Keratinocyte (primary cell): Measurements from ENCODE around the gene SLC1A5. TPM values are rescaled to one million over a fixed set of nuclear protein-coding genes. Genes with fewer than 3 reads are reported as not detected.

Source experiments
- DNase-seq: peaks from one replicate; pipeline ENCODE4 v3.0.0-alpha.2; 2011; ENCODE audit warnings: low read depth, missing footprints, low spot score
- FAIRE-seq: peaks from 2 replicates; lab custom pipeline; 2011; peaks lifted over from hg19 to GRCh38; lab: Jason Lieb, UNC
- H2AFZ ChIP-seq: 2 replicates; pipeline ENCODE4 v1.6.0; 2012; ENCODE audit warnings: low read length, control low read depth, inconsistent platforms; ENCODE audit not compliant: control insufficient read depth
- H3K27ac ChIP-seq: 2 replicates; pipeline ENCODE4 v1.5.1; 2011; ENCODE audit warnings: low read length; ENCODE audit not compliant: control insufficient read depth, insufficient read depth
- H3K27me3 ChIP-seq: 3 replicates; pipeline ENCODE4 v1.6.0; 2011; ENCODE audit warnings: low read length; ENCODE audit not compliant: control insufficient read depth, insufficient read depth; ENCODE audit errors: extremely low read depth
- H3K36me3 ChIP-seq, 2 experiments: 2 replicates in 1 of 2; 3 replicates in 1 of 2; pipeline ENCODE4 v1.5.1; 2011; ENCODE audit warnings: low read length in 2 of 2, mild to moderate bottlenecking in 1 of 2; ENCODE audit not compliant: control insufficient read depth in 2 of 2, insufficient read depth in 2 of 2; ENCODE audit errors: extremely low read depth in 1 of 2
- H3K4me1 ChIP-seq: 3 replicates; pipeline ENCODE4 v1.5.1; 2011; ENCODE audit warnings: low read length; ENCODE audit not compliant: control insufficient read depth, insufficient read depth; ENCODE audit errors: extremely low read depth
- H3K4me2 ChIP-seq: 3 replicates; pipeline ENCODE4 v1.6.0; 2011; ENCODE audit warnings: low read depth, low read length; ENCODE audit not compliant: control insufficient read depth, insufficient read depth; ENCODE audit errors: extremely low read depth
- H3K4me3 ChIP-seq, 3 experiments: fragments of 200-600 bp in 1 of 3; sonication (generic) in 1 of 3; 2 replicates in 2 of 3; 3 replicates in 1 of 3; pipeline ENCODE4 v1.5.1; 2011 to 2016; ENCODE audit warnings: low read length in 3 of 3, mild to moderate bottlenecking in 3 of 3, control low read depth in 2 of 3, inconsistent platforms in 1 of 3, low read depth in 1 of 3, mixed read lengths in 1 of 3, mixed run types in 1 of 3, moderate library complexity in 1 of 3; ENCODE audit not compliant: control insufficient read depth in 2 of 3, insufficient read depth in 2 of 3; ENCODE audit errors: extremely low read depth in 1 of 3
- H3K79me2 ChIP-seq: 2 replicates; pipeline ENCODE4 v1.6.0; 2012; ENCODE audit warnings: low read length; ENCODE audit not compliant: control insufficient read depth, insufficient read depth
- H3K9ac ChIP-seq: 3 replicates; pipeline ENCODE4 v1.6.0; 2011; ENCODE audit warnings: low read length; ENCODE audit not compliant: control insufficient read depth, insufficient read depth; ENCODE audit errors: extremely low read depth
- H3K9me1 ChIP-seq: 3 replicates; pipeline ENCODE4 v1.6.0; 2011; ENCODE audit warnings: low read length; ENCODE audit not compliant: control insufficient read depth, insufficient read depth; ENCODE audit errors: extremely low read depth
- H3K9me3 ChIP-seq: 2 replicates; pipeline ENCODE4 v1.5.1; 2012; ENCODE audit warnings: low read depth, low read length; ENCODE audit not compliant: control insufficient read depth
- H4K20me1 ChIP-seq: 3 replicates; pipeline ENCODE4 v1.6.0; 2011; ENCODE audit warnings: low read length; ENCODE audit not compliant: control insufficient read depth, insufficient read depth; ENCODE audit errors: extremely low read depth
- CTCF ChIP-seq, 3 experiments: IDR thresholded peaks in 1 of 3; conservative IDR thresholded peaks in 1 of 3; optimal IDR thresholded peaks in 1 of 3; 2 replicates in 2 of 3; 3 replicates in 1 of 3; pipeline versions ENCODE3 to v1.5.1; 2011; ENCODE audit warnings: low read length in 3 of 3, mild to moderate bottlenecking in 3 of 3, moderate library complexity in 2 of 3, control low read depth in 1 of 3, inconsistent platforms in 1 of 3; ENCODE audit not compliant: insufficient read depth in 2 of 3; ENCODE audit errors: extremely low read depth in 1 of 3
- EZH2 ChIP-seq: IDR thresholded peaks from one replicate; pipeline ENCODE4 v1.6.1; 2012; ENCODE audit warnings: inconsistent platforms, mild to moderate bottlenecking, low read length, moderate library complexity
- dilution Hi-C: fragments of 300-500 bp; cut with MboI; formaldehyde crosslinking; loops from one replicate; pipeline ENCODE4 v1.7.0; 2020; ENCODE audit warnings: low sequenced_read_pairs; ENCODE audit not compliant: extremely low pct_ligation_motif_present
- polyA plus RNA-seq, 5 experiments: library from polyadenylated mRNA; depleted of rRNA in 3 of 5; stranded (reverse) in 3 of 5; stranded (forward) in 1 of 5; unstranded in 1 of 5; fragments of >200 nt; gene quantifications; 1 replicate in 1 of 5; 2 replicates in 3 of 5; 3 replicates in 1 of 5; pipeline versions ENCODE4 v1.2.1 to v1.2.3, GENCODE V29; 2011 to 2012; ENCODE audit warnings: missing spikeins in 2 of 5, low read depth in 1 of 5, low replicate concordance in 1 of 5
- small RNA-seq, 3 experiments: library from RNA; depleted of rRNA; stranded (forward); fragments of <200 nt; gene quantifications; one replicate each; pipeline ENCODE3, GENCODE V24; 2012; ENCODE audit warnings: low read depth in 3 of 3, low replicate concordance in 1 of 3; ENCODE audit not compliant: insufficient read length in 3 of 3

Gene SLC1A5
- polyA plus RNA-seq, 1 donor (not counting 4 experiments of a cell fraction or from before 2014, with no cell fraction given) = 90.4 TPM

- H3K4me3 ChIP-seq = no peak overlapping the region
- H3K27ac ChIP-seq = no peak overlapping the region
- TF ChIP-seq EZH2 = no peak
- TF ChIP-seq CTCF (optimal IDR thresholded peaks at IDR 0.05 in 1 of 3, IDR thresholded peaks at IDR 0.05 in 1 of 3, conservative IDR thresholded peaks at IDR 0.05 in 1 of 3; ENCODE audit: extremely low read depth in 1 of 3, insufficient read depth in 2 of 3, low read length in 3 of 3) = no peak
- DNase-seq (no peak), FAIRE-seq (no peak)
- peaks cover 23% of the 10 kb centered on the region for H3K79me2 ChIP-seq
- no peak overlapping the region for H2AFZ ChIP-seq
- dilution Hi-C loops = no loop called here
- peaks cover 76 to 77% of the 10 kb centered on the region in 2 experiments for H3K36me3 ChIP-seq
- H3K27me3 ChIP-seq = no peaks in the 10 kb centered on the region
- H3K9me1 ChIP-seq = no peaks in the 10 kb centered on the region
- H3K9ac ChIP-seq = no peak overlapping the region
- H3K4me2 ChIP-seq = no peak overlapping the region
- H4K20me1 ChIP-seq = peaks cover 31% of the 10 kb centered on the region
- no peaks in the 10 kb centered on the region for H3K9me3 ChIP-seq
- no peaks in the 10 kb centered on the region for H3K4me1 ChIP-seq
Measured at GRCh38 chr19:46725859-46726393, 62.5 kb downstream of the SLC1A5 start.

GRCh38 chr19:46725036-46725820, 63.2 kb downstream of the SLC1A5 start:
- Histone ChIP-seq H3K27ac (no peak overlapping the region), H3K4me1 (no peaks in the 10 kb centered on the region), H3K27me3 (no peaks in the 10 kb centered on the region), H3K4me3 (no peak overlapping the region), H3K9ac (no peak overlapping the region), H3K9me1 (no peaks in the 10 kb centered on the region), H4K20me1 (peaks cover 27% of the 10 kb centered on the region), H2AFZ (no peak overlapping the region), H3K9me3 (no peaks in the 10 kb centered on the region), H3K36me3 (peaks cover 75 to 76% of the 10 kb centered on the region in 2 experiments), H3K4me2 (no peak overlapping the region), H3K79me2 (peaks cover 18% of the 10 kb centered on the region)
- no peak for DNase-seq
- dilution Hi-C loops = no loop called here
- FAIRE-seq = no peak
- TF ChIP-seq EZH2 = no peak
- no peak for TF ChIP-seq CTCF (optimal IDR thresholded peaks at IDR 0.05 in 1 of 3, IDR thresholded peaks at IDR 0.05 in 1 of 3, conservative IDR thresholded peaks at IDR 0.05 in 1 of 3; ENCODE audit: extremely low read depth in 1 of 3, insufficient read depth in 2 of 3, low read length in 3 of 3)

Small RNA genes within 50 kb of the gene (small RNA-seq; reads per million reads assigned to genes)
- 0 reads per million in 3 experiments for gene AC008622.3
- gene HNRNPMP2 = 0 reads per million in 3 experiments
- gene RF00019 = 0 reads per million in 3 experiments

Other genes starting within 250 kb of the SLC1A5 start
- gene CALM3, start 187.3 kb downstream of the SLC1A5 start, polyA plus RNA-seq = 245 to 556 TPM (median 411 TPM) in 3 replicates
- 0.08 TPM in 1 of 3 replicates, not detected in the others for gene PTGIR, start 163.5 kb downstream of the SLC1A5 start, polyA plus RNA-seq
- gene GNG8, start 152.4 kb downstream of the SLC1A5 start, polyA plus RNA-seq = not detected in 3 replicates
- 0.03 to 0.14 TPM (median 0.04 TPM) in 3 replicates for gene DACT3, start 127.4 kb downstream of the SLC1A5 start, polyA plus RNA-seq
- 9.9 to 29.0 TPM (median 13.4 TPM) in 3 replicates for gene PRKD2, start 71.5 kb downstream of the SLC1A5 start, polyA plus RNA-seq
- gene FKRP, start 42.5 kb downstream of the SLC1A5 start, polyA plus RNA-seq = 6.1 to 12.6 TPM (median 6.1 TPM) in 3 replicates
- gene STRN4, start 42.1 kb downstream of the SLC1A5 start, polyA plus RNA-seq = 37.3 to 57.0 TPM (median 45.8 TPM) in 3 replicates
- gene AP2S1, start 62.3 kb upstream of the SLC1A5 start, polyA plus RNA-seq = 183 to 218 TPM (median 192 TPM) in 3 replicates
- gene ARHGAP35, start 72.4 kb upstream of the SLC1A5 start, polyA plus RNA-seq = 14.3 to 21.7 TPM (median 19.5 TPM) in 3 replicates
- 0.42 to 0.81 TPM (median 0.42 TPM) in 3 replicates for gene NPAS1, start 231.2 kb upstream of the SLC1A5 start, polyA plus RNA-seq